Suppressor macrophage treated with lipopolysaccharide for 1 hour (primary cell): ENCODE data around the gene PQBP1.

ENCODE experiments used
- DNase-seq, 3 donors: peaks; one replicate each; pipeline ENCODE4 v3.0.0-alpha.2; 2020 to 2022

Gene PQBP1

DNA sequence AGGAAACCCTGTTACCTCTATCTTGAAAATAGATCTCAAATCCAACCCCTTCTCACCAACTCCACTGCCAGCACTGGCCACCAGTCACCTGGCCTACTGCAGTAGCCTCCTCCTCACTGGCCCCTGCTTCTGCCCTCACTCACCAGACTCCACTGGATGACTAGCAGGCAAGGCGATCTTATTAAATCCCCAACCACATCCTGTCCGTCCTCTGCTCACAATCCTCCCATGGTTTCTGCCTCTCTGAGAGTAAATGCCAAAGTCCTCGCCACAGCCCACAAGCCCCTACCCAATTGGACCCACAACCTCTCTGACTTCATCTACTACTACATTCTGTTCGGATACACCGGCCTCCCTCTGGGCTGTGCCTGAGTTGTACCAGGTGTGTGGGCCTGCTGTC lies 26.5 kb downstream of the PQBP1 start:
- DNase-seq, result no peak

GRCh38 chrX:48927123-48927522 lies 29.4 kb downstream of the PQBP1 start:
- DNase-seq, result no peak

DNA sequence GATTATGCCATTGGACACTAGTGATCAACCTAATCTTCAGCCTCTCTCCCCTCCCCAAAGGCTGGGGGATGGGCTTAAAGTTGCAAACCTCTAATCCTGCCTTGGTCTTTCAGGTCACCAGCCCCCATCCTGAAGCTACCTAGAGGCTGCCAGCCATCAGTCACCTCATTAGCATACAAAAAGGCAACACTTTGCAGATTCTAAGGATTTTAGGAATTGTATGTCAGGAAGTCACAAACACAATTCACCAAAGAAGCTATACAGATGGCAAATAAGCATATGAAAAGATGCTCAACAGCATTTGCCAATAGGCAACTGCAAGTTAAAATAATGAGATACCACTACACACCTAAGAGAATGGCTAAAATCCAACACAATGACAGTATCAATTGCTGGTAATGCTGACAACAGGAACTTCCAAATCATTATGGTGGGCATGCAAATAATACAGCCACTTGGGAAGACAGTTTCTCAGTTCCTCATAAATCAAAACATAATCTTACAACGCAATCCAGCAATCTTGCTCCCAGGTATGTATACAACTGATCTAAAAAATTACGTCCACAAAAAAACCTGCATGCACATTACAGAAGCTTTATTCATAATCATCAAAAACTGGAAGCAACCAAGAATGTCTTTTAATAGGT lies 30.1 kb downstream of the PQBP1 start:
- DNase-seq, result no peak

DNA sequence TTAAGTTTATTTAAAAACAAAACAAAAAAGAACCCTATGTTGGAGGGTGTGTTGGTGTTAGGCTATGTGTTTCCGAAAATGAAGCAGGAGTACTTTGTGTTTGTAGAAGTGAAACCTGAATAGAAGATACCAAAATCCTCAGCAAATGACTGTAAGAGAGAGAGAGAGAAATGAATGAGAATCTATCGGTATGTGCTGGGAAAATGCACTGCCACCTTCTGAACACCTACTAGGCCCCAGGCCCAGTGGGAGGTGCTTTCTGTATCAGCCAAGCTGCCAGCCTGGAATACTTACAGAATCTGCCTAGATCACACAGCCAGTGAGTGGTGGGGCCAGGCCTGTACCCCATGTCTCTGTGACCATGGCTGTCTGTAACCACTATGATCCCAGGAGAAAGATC lies 36.0 kb downstream of the PQBP1 start:
- DNase-seq, result no peak

- DNase-seq, result peak; percentile 53 to 70 (median 64)
Observed at GRCh38 chrX:48934581-48935300, 37.0 kb downstream of the PQBP1 start.

DNA sequence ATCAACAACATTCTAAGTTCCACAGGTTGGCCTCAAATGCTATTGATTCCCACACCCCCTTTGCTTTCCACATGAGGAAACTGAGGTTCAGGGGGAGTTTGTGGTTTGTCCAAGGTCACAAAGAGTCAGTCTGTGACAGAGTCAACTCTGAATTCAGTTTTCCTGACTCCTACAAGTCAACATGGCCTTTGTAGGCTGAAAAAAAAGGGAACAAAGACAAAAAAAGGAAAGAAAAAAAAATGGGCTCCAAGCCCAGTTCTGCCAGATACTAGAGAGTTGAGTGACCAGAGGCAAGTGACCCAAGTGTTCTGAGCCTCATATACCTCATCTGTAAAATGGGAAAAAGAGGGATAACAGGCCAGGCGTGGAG lies 37.6 kb downstream of the PQBP1 start:
- DNase-seq, result peak; percentile 21 to 64 (median 37)

GRCh38 chrX:48936429-48937053 lies 38.8 kb downstream of the PQBP1 start:
- DNase-seq, result peak; percentile 32 to 62 (median 54)

DNA sequence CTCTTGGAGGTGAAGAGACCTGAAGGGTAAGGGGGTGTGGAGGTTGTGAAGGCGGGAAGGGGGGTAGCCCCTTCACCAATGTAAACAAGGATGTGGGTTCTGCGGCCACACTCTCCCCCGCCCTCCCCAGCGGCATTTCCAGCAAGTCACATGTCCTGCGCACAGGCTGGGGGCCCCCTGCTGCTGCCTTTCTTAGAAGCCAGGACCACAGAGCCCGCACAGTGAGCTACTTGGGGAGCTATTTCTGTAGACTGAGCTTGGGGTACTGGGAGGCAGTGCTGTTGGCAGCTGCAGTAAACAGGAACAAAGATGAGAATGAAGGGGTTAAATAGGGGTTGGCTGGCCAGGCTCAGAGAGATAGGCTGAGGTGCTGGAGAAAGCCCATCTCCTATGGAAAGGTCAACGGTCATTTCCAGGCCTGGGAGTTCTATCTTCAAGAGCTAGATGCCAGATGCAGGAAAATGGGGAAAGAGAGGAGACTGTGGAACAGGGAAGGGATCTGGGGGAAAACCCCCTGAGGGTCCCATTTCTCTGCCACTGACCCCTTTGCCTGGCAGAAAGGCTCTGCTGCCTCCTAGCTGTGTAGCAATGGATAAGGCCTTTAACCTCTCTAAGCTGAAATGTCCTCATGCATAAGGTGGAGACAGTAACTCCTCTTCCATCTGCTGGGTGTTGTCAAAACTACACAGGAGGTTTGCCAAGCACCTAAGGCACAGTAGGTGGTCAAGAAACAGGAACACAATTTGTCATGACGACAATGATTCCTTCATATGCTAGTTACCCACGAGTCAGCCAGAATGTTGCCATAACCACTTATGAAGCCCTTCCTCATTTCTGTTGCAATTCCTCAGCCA lies 39.6 kb downstream of the PQBP1 start:
- DNase-seq, result peak; percentile 76 to 85 (median 81)

- DNase-seq, result no peak
Observed at GRCh38 chrX:48938721-48939425, 41.1 kb downstream of the PQBP1 start.

DNA sequence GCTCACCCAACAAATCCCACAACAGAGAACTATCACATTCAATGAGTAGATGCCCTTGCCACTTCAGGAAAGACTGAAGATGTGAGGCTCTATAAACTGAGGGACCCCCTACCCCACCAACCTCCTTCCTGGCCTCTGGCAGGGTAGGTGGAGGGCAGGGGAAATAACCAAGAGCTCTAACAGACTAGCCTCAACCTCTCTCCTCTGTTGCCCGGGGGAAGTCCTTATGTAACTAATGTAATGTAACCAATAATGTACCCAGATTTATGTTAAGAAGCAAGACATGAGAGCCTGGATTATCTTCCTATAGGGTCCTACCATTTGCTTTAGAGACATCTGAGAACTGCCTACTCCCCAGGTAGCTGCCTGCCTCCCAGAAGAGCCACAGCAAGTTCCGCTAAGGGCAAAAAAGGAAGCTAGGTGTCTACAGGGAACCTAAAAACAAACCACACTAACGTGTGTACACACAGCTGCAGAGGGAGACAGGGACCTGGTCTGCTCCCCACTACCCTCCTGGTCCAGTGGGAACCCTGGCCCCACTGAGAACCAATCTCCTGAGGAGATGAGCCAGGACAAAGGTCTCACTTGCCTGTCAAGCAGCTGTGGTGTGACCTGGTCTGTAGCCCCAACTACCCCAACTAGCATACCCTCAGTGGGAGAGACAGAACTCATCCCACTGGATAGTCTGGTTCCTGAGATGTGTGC lies 41.9 kb downstream of the PQBP1 start:
- DNase-seq, result no peak

GRCh38 chrX:48940404-48940955 lies 42.8 kb downstream of the PQBP1 start:
- DNase-seq, result no peak

GRCh38 chrX:48942895-48943294 lies 45.2 kb downstream of the PQBP1 start:
- DNase-seq, result no peak

DNA sequence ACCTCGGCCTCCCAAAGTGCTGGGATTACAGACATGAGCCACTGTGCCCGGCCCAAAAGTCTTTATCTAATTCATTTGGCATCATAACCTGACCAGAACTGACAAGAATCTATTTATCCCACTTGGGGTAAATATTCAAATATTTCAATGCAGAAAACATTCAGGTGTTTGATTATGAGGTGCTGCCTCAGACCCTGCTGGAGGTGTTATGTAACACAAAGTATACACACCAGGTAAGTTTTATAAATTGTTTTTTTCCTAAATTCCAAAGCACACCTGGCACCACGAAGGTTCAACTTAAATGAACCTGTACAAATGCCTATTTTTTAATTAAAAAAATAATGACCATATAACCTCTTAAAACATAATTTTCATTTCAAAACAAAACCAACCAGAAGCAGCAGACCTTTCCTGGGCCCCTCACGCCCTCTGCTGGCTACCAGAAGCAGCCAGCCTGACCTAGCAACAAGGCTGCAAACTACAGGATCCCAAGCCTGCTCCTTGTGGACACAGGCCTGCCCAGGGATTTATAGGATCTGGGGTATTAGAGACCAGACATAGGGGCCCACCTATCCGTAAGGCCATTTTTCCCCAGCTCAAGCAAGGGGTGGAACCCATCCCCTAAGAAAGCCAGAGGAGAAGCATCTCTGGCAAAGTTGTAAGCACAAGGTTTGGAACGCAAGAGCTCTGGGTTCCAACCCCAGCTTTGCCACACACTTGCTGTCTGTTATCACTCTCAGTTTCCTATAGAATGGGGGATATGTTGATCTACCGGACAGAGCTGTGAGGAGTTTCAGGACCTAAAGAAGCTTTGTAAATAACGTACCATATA lies 48.0 kb downstream of the PQBP1 start:
- peak; percentile 62 to 73 (median 64) for DNase-seq

GRCh38 chrX:48948589-48948988 lies 50.9 kb downstream of the PQBP1 start:
- no peak for DNase-seq
